K562 treated with DMSO at 1 percent for 48 hours (cell line): ENCODE results near the gene GIMAP8. TPM values are rescaled to one million over a fixed set of nuclear protein-coding genes. Genes with fewer than 3 reads are reported as not detected.

Experiments
- total RNA-seq: library from RNA; unstranded; fragments of 300-600 nt; gene quantifications from 2 replicates; pipeline ENCODE4 v1.2.3, GENCODE V29; 2022; ENCODE audit warnings: low replicate concordance; ENCODE audit errors: extremely low read depth

Gene GIMAP8
- total RNA-seq = not detected in 2 replicates

GRCh38 chr7:150450491-150451001 lies at the start of gene GIMAP8:
TSS of gene GIMAP8 (plus strand) at chr7:150450630. CDS start at chr7:150466699, 16,069 bp downstream.

GRCh38 chr7:150514748-150515222 lies 64.4 kb downstream of the GIMAP8 start, which contains the start of gene GIMAP7:
TSS of gene GIMAP7 (plus strand) at chr7:150514872. CDS start at chr7:150519975, 5,103 bp downstream.

Other genes starting within 250 kb of the GIMAP8 start
- not detected in 2 replicates for gene LRRC61, start 127.3 kb upstream of the GIMAP8 start, total RNA-seq
- gene ACTR3C, start 127.1 kb upstream of the GIMAP8 start, total RNA-seq = not detected in 2 replicates
- not detected in 2 replicates for gene RARRES2, start 109.0 kb upstream of the GIMAP8 start, total RNA-seq
- gene REPIN1, start 81.8 kb upstream of the GIMAP8 start, total RNA-seq = 669 TPM in 1 of 2 replicates, not detected in the other
- not detected in 2 replicates for gene ZNF775, start 71.3 kb upstream of the GIMAP8 start, total RNA-seq
- not detected in 2 replicates for gene GIMAP7, start 64.2 kb downstream of the GIMAP8 start, total RNA-seq
- gene GIMAP4, start 116.8 kb downstream of the GIMAP8 start, total RNA-seq = not detected in 2 replicates
- gene GIMAP6, start 181.8 kb downstream of the GIMAP8 start, total RNA-seq = not detected in 2 replicates
- gene GIMAP2, start 235.1 kb downstream of the GIMAP8 start, total RNA-seq = not detected in 2 replicates